Calu3 (cell line): ENCODE results near the gene LRRK1. TPM values are rescaled to one million over a fixed set of nuclear protein-coding genes. Genes with fewer than 3 reads are reported as not detected.

Experiments
- BruUV-seq: library from RNA; stranded (reverse); fragments of 400-500 nt; replicated peaks from 2 replicates; lab custom pipeline; 2021; lab: Mats Ljungman, UMichigan
- CTCF ChIA-PET: fragments of 300-600 bp; sonication (Branson Sonifier 250); formaldehyde crosslinking; loops from one replicate; lab custom pipeline; 2022; ENCODE audit warnings: antibody characterized with exemption; lab: Charles Lee
- DNase-seq: peaks from one replicate; pipeline ENCODE4 v3.0.0; 2022
- H3K27ac Mint-ChIP-seq: one replicate; pipeline ENCODE4 v1.8.0; 2022; ENCODE audit warnings: mixed read lengths; ENCODE audit not compliant: unreplicated experiment
- H3K27me3 Mint-ChIP-seq: one replicate; pipeline ENCODE4 v1.8.0; 2022; ENCODE audit warnings: mixed read lengths; ENCODE audit not compliant: unreplicated experiment
- H3K36me3 Mint-ChIP-seq: one replicate; pipeline ENCODE4 v1.8.0; 2022; ENCODE audit warnings: mild to moderate bottlenecking, moderate library complexity, mixed read lengths; ENCODE audit not compliant: insufficient read depth, unreplicated experiment
- H3K4me1 Mint-ChIP-seq: one replicate; pipeline ENCODE4 v1.8.0; 2022; ENCODE audit warnings: mild to moderate bottlenecking, low read depth, mixed read lengths; ENCODE audit not compliant: unreplicated experiment
- H3K4me3 Mint-ChIP-seq: one replicate; pipeline ENCODE4 v1.8.0; 2022; ENCODE audit warnings: mild to moderate bottlenecking, low read depth, moderate library complexity, mixed read lengths; ENCODE audit not compliant: unreplicated experiment
- H3K9me3 Mint-ChIP-seq: one replicate; pipeline ENCODE4 v1.8.0; 2022; ENCODE audit warnings: low read depth, mixed read lengths; ENCODE audit not compliant: unreplicated experiment
- CTCF ChIP-seq: fragments of 200-600 bp; IDR thresholded peaks from one replicate; pipeline ENCODE4 v1.8.0; 2022; ENCODE audit warnings: antibody characterized with exemption; ENCODE audit not compliant: unreplicated experiment
- intact Hi-C: fragments of 100-400 bp; cut with micrococcal nuclease; formaldehyde crosslinking; loops from one replicate; pipeline ENCODE4 v1.10.0; 2022; ENCODE audit not compliant: unreplicated experiment
- total RNA-seq: library from RNA; stranded (reverse); gene quantifications from 2 replicates; pipeline ENCODE4 v1.2.3, GENCODE V29; 2022

Gene LRRK1
- total RNA-seq, 1 experiment from 2014 or later, result 21.3 TPM

DNA sequence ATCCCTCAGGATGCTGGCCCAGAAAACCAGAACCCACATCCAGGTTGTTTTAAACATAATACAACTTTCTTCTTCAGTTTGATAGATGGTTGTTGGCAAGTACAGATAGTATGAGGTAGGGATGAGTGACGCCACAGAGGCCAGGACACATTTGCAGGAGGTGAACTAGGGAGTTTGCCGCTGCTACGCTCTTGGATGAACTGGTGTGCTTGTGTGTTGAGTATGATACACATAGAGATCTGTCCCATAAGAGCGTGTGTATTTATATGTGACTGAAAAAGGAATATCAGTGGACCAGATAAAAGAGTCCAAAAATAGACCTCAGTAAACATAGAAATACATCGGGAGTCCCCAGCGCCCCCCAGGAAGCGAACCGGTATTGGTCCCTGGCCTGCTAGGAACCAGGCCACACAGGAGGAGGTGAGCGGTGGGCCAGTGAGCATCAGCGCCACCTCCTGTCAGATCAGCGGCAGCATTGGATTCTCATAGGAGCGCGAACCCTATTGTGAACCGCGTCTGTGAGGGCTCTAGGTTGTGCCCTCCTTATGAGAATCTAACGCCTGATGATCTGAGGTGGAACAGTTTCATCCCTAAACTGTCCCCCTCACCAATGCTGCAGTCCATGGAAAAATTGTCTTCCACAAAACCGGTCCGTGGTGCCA lies 98.1 kb downstream of the LRRK1 start:
- DNase-seq, result peak; percentile 23
- no peaks in the 10 kb centered on the region for H3K27me3 Mint-ChIP-seq
- no peak overlapping the region for H3K4me3 Mint-ChIP-seq
- no peaks in the 10 kb centered on the region for H3K4me1 Mint-ChIP-seq
- intact Hi-C loops, result loop anchor here (10.0 kb wide), 1 partner anchor 68 kb away; no protein-coding TSS in a partner anchor
- H3K27ac Mint-ChIP-seq, result no peak overlapping the region
- no peaks in the 10 kb centered on the region for H3K9me3 Mint-ChIP-seq
- BruUV-seq, result no TSS peak
- CTCF ChIA-PET, result interaction anchor here (1.4 to 1.8 kb wide), 2 partner anchors 9 to 241 kb away, joined by 6 to 14 read pairs; no protein-coding TSS in a partner anchor
- peaks cover 9% of the 10 kb centered on the region for H3K36me3 Mint-ChIP-seq
- no peak for TF ChIP-seq CTCF

GRCh38 chr15:101018016-101018415 lies 98.9 kb downstream of the LRRK1 start:
- H3K4me3 Mint-ChIP-seq, result no peak overlapping the region

GRCh38 chr15:101018450-101018849 lies 99.3 kb downstream of the LRRK1 start:
- no TSS peak for BruUV-seq
- Mint-ChIP-seq H3K27me3 (no peaks in the 10 kb centered on the region), H3K9me3 (no peaks in the 10 kb centered on the region), H3K4me3 (no peak overlapping the region), H3K4me1 (no peaks in the 10 kb centered on the region), H3K27ac (no peak overlapping the region), H3K36me3 (peaks cover 9% of the 10 kb centered on the region)
- TF ChIP-seq CTCF, result no peak
- CTCF ChIA-PET, result interaction anchor here (1.8 kb wide), 1 partner anchor 10 kb away, joined by 9 read pairs; no protein-coding TSS in a partner anchor
- DNase-seq, result no peak
- intact Hi-C loops, result loop anchor here (10.0 kb wide), 1 partner anchor 66 kb away; no protein-coding TSS in a partner anchor

More at GRCh38 chr15:101018016-101018415, 98.9 kb downstream of the LRRK1 start:
- no peaks in the 10 kb centered on the region for H3K27me3 Mint-ChIP-seq
- no peak for TF ChIP-seq CTCF
- no peak overlapping the region for H3K27ac Mint-ChIP-seq
- no peaks in the 10 kb centered on the region for H3K9me3 Mint-ChIP-seq
- CTCF ChIA-PET, result interaction anchor here (1.8 kb wide), 1 partner anchor 9 kb away, joined by 9 read pairs; no protein-coding TSS in a partner anchor
- peaks cover 9% of the 10 kb centered on the region for H3K36me3 Mint-ChIP-seq
- intact Hi-C loops, result loop anchor here (10.0 kb wide), 1 partner anchor 67 kb away; no protein-coding TSS in a partner anchor
- no peak for DNase-seq
- H3K4me1 Mint-ChIP-seq, result no peaks in the 10 kb centered on the region
- no TSS peak for BruUV-seq

- no peak for TF ChIP-seq CTCF
- Mint-ChIP-seq H3K4me3 (no peak overlapping the region), H3K36me3 (peaks cover 9% of the 10 kb centered on the region), H3K9me3 (no peaks in the 10 kb centered on the region), H3K27me3 (no peaks in the 10 kb centered on the region), H3K27ac (no peak overlapping the region), H3K4me1 (no peaks in the 10 kb centered on the region)
- CTCF ChIA-PET, result interaction anchor here (1.8 kb wide), 1 partner anchor 11 kb away, joined by 9 read pairs; no protein-coding TSS in a partner anchor
- no TSS peak for BruUV-seq
- DNase-seq, result no peak
- intact Hi-C loops, result loop anchor here (10.0 kb wide), 1 partner anchor 65 kb away; no protein-coding TSS in a partner anchor
These were observed 100.3 kb downstream of the LRRK1 start for GRCh38 chr15:101019366-101019896.
